Neural progenitor cell (in vitro differentiated cells): ENCODE measurements around the gene MRPL24. TPM values are rescaled to one million over a fixed set of nuclear protein-coding genes. Genes with fewer than 3 reads are reported as not detected.

Experiments used
- DNase-seq: peaks from one replicate; pipeline ENCODE4 v3.0.0-alpha.2; 2016; ENCODE audit warnings: low spot score
- H2AFZ ChIP-seq: fragments of 200-600 bp; sonication (generic); replicated peaks from 2 replicates; pipeline ENCODE4 v1.6.1; 2016; ENCODE audit warnings: antibody characterized with exemption
- H3F3A ChIP-seq: fragments of 200-600 bp; sonication (generic); 2 replicates; pipeline ENCODE4 v1.6.1; 2016; ENCODE audit warnings: antibody characterized with exemption, low read depth
- H3K27ac ChIP-seq: fragments of 200-600 bp; sonication (generic); 2 replicates; pipeline ENCODE4 v1.5.1; 2016; ENCODE audit warnings: mild to moderate bottlenecking
- H3K27me3 ChIP-seq: fragments of 200-600 bp; sonication (generic); 2 replicates; pipeline ENCODE4 v1.6.1; 2016; ENCODE audit warnings: mild to moderate bottlenecking, moderate library complexity
- H3K36me3 ChIP-seq: fragments of 200-600 bp; sonication (generic); 2 replicates; pipeline ENCODE4 v1.5.1; 2016
- H3K4me1 ChIP-seq: fragments of 200-600 bp; sonication (generic); 2 replicates; pipeline ENCODE4 v1.6.1; 2016; ENCODE audit warnings: mixed run types
- H3K4me2 ChIP-seq: fragments of 200-600 bp; sonication (generic); 2 replicates; pipeline ENCODE4 v1.6.1; 2016
- H3K4me3 ChIP-seq: fragments of 200-600 bp; sonication (generic); 2 replicates; pipeline ENCODE4 v1.5.1; 2016
- H3K79me2 ChIP-seq: fragments of 200-600 bp; sonication (generic); 2 replicates; pipeline ENCODE4 v1.6.1; 2016; ENCODE audit warnings: low read depth
- H3K9ac ChIP-seq: fragments of 200-600 bp; sonication (generic); 2 replicates; pipeline ENCODE4 v1.6.1; 2016
- H3K9me3 ChIP-seq: fragments of 200-600 bp; sonication (generic); 2 replicates; pipeline ENCODE4 v1.5.1; 2016; ENCODE audit warnings: low read depth
- H4K20me1 ChIP-seq: fragments of 200-600 bp; sonication (generic); 2 replicates; pipeline ENCODE4 v1.6.1; 2016; ENCODE audit warnings: low read depth
- H3K27ac Mint-ChIP-seq: 3 replicates; pipeline ENCODE4 v1.8.0; 2021; ENCODE audit warnings: mixed read lengths
- H3K27me3 Mint-ChIP-seq: 2 replicates; pipeline ENCODE4 v1.8.0; 2022; ENCODE audit warnings: low read depth, mild to moderate bottlenecking, inconsistent platforms, moderate library complexity, mixed read lengths; ENCODE audit not compliant: insufficient read depth
- H3K36me3 Mint-ChIP-seq: 3 replicates; pipeline ENCODE4 v1.8.0; 2021; ENCODE audit warnings: mixed read lengths
- H3K4me1 Mint-ChIP-seq: 3 replicates; pipeline ENCODE4 v1.8.0; 2021; ENCODE audit warnings: mixed read lengths
- H3K4me3 Mint-ChIP-seq: 3 replicates; pipeline ENCODE4 v1.8.0; 2021; ENCODE audit warnings: mild to moderate bottlenecking, moderate library complexity, mixed read lengths
- H3K9me3 Mint-ChIP-seq: 3 replicates; pipeline ENCODE4 v1.8.0; 2020; ENCODE audit warnings: mixed read lengths
- CTCF ChIP-seq: fragments of 200-600 bp; sonication (generic); IDR thresholded peaks from 2 replicates; pipeline ENCODE4 v1.5.1; 2017; ENCODE audit warnings: antibody characterized with exemption, mild to moderate bottlenecking
- EZH2 ChIP-seq: fragments of 200-600 bp; sonication (generic); IDR thresholded peaks from 2 replicates; pipeline ENCODE4 v1.6.1; 2017; ENCODE audit warnings: antibody characterized with exemption, mild to moderate bottlenecking, moderate library complexity
- EZH2phosphoT487 ChIP-seq: fragments of 200-600 bp; sonication (generic); IDR thresholded peaks from 2 replicates; pipeline ENCODE4 v1.6.1; 2017; ENCODE audit warnings: antibody characterized with exemption
- total RNA-seq: library from RNA; depleted of rRNA; stranded (reverse); fragments of >200 nt; gene quantifications from 2 replicates; pipeline ENCODE4 v1.2.3, GENCODE V29; 2015; ENCODE audit warnings: low replicate concordance

MRPL24 gene
- total RNA-seq, 1 donor from 2014 or later, result 21.4 TPM

GRCh38 chr1:156738916-156739315, 2.0 kb downstream of the MRPL24 start:
- Histone ChIP-seq H4K20me1 (no peaks in the 10 kb centered on the region), H3K36me3 (no peaks in the 10 kb centered on the region), H3K9me3 (no peaks in the 10 kb centered on the region), H3K27me3 (no peaks in the 10 kb centered on the region), H2AFZ (no peak overlapping the region), H3K4me3 (no peak overlapping the region), H3K4me2 (no peak overlapping the region), H3K4me1 (peaks cover 10% of the 10 kb centered on the region), H3K27ac (no peak overlapping the region), H3K79me2 (peaks cover 20% of the 10 kb centered on the region), H3F3A (peaks cover 38% of the 10 kb centered on the region), H3K9ac (no peak overlapping the region)
- H3K27ac Mint-ChIP-seq, result no peak overlapping the region
- H3K4me3 Mint-ChIP-seq, result peak overlapping the region; percentile 36
- TF ChIP-seq EZH2phosphoT487 (no peak), EZH2 (no peak), CTCF (no peak)
- no peaks in the 10 kb centered on the region for H3K27me3 Mint-ChIP-seq
- no peak for DNase-seq
- no peaks in the 10 kb centered on the region for H3K9me3 Mint-ChIP-seq
- peaks cover 22% of the 10 kb centered on the region for H3K4me1 Mint-ChIP-seq
- peaks cover 13% of the 10 kb centered on the region for H3K36me3 Mint-ChIP-seq

GRCh38 chr1:156738407-156738806, 2.5 kb downstream of the MRPL24 start:
- H3K4me3 Mint-ChIP-seq, result no peak overlapping the region
- Histone ChIP-seq H3F3A (peaks cover 34% of the 10 kb centered on the region), H3K27ac (no peak overlapping the region), H3K9me3 (no peaks in the 10 kb centered on the region), H2AFZ (no peak overlapping the region), H3K36me3 (no peaks in the 10 kb centered on the region), H3K27me3 (no peaks in the 10 kb centered on the region), H3K4me3 (no peak overlapping the region), H3K4me2 (no peak overlapping the region), H3K4me1 (peaks cover 10% of the 10 kb centered on the region), H3K79me2 (peaks cover 16% of the 10 kb centered on the region), H4K20me1 (no peaks in the 10 kb centered on the region), H3K9ac (no peak overlapping the region)
- no peaks in the 10 kb centered on the region for H3K9me3 Mint-ChIP-seq
- H3K36me3 Mint-ChIP-seq, result peaks cover 13% of the 10 kb centered on the region
- peaks cover 22% of the 10 kb centered on the region for H3K4me1 Mint-ChIP-seq
- no peak for DNase-seq
- H3K27me3 Mint-ChIP-seq, result no peaks in the 10 kb centered on the region
- no peak for TF ChIP-seq EZH2phosphoT487
- TF ChIP-seq EZH2, result no peak
- no peak overlapping the region for H3K27ac Mint-ChIP-seq

- peaks cover 6% of the 10 kb centered on the region for H3K4me1 ChIP-seq
- no peak overlapping the region for H3K4me3 Mint-ChIP-seq
- peaks cover 12% of the 10 kb centered on the region for H3K36me3 Mint-ChIP-seq
- H3K27ac Mint-ChIP-seq, result no peak overlapping the region
- H4K20me1 ChIP-seq, result peaks cover 11% of the 10 kb centered on the region
- H3F3A ChIP-seq, result peaks cover 6% of the 10 kb centered on the region
- no peak overlapping the region for H3K4me2 ChIP-seq
- TF ChIP-seq EZH2 (no peak), EZH2phosphoT487 (no peak), CTCF (no peak)
- H3K9me3 Mint-ChIP-seq, result no peaks in the 10 kb centered on the region
- no peak overlapping the region for H3K27ac ChIP-seq
- H2AFZ ChIP-seq, result no peak overlapping the region
- H3K4me3 ChIP-seq, result no peak overlapping the region
- no peak overlapping the region for H3K9ac ChIP-seq
- peaks cover 15% of the 10 kb centered on the region for H3K4me1 Mint-ChIP-seq
- H3K9me3 ChIP-seq, result no peaks in the 10 kb centered on the region
- H3K27me3 ChIP-seq, result no peaks in the 10 kb centered on the region
- H3K79me2 ChIP-seq, result peaks cover 15% of the 10 kb centered on the region
- peaks cover under 1% of the 10 kb centered on the region for H3K27me3 Mint-ChIP-seq
- DNase-seq, result no peak
- no peaks in the 10 kb centered on the region for H3K36me3 ChIP-seq
These were observed 6.8 kb downstream of the MRPL24 start for GRCh38 chr1:156733989-156734584.
